HG03558 (cell line): ENCODE results near the gene SCYL3.
"Not testable (repeated sequence)": the region's sequence is repeated elsewhere in the genome, so short reads cannot be mapped to it uniquely, and the experiment has no call there.

ENCODE experiments used
- ATAC-seq: cut with Tn5 transposase; IDR thresholded peaks from one replicate; pipeline ENCODE4 v1.9.1; 2021; ENCODE audit warnings: moderate number of reproducible peaks; ENCODE audit not compliant: unreplicated experiment; ENCODE audit errors: extremely low read depth

The SCYL3 gene

GRCh38 chr1:169874229-169874628 is 19.5 kb downstream of the SCYL3 start:
- ATAC-seq: no peak

GRCh38 chr1:169873582-169874199 is 20.0 kb downstream of the SCYL3 start:
- ATAC-seq: no peak

GRCh38 chr1:169872906-169873305 is 20.8 kb downstream of the SCYL3 start:
- ATAC-seq: no peak

- ATAC-seq: not testable (repeated sequence)
Measured at GRCh38 chr1:169871988-169872387, 21.7 kb downstream of the SCYL3 start.

- ATAC-seq: no peak
Measured at GRCh38 chr1:169869426-169869825, 24.3 kb downstream of the SCYL3 start.

- no peak for ATAC-seq
Measured at GRCh38 chr1:169868978-169869377, 24.7 kb downstream of the SCYL3 start.

- no peak for ATAC-seq
Measured at GRCh38 chr1:169867012-169867675, 26.6 kb downstream of the SCYL3 start.

- ATAC-seq: no peak
Measured at GRCh38 chr1:169866577-169866976, 27.1 kb downstream of the SCYL3 start.

- ATAC-seq: not testable (repeated sequence)
Measured at GRCh38 chr1:169864531-169864930, 29.2 kb downstream of the SCYL3 start.

GRCh38 chr1:169860750-169861149 is 32.9 kb downstream of the SCYL3 start:
- no peak for ATAC-seq

GRCh38 chr1:169860187-169860586 is 33.5 kb downstream of the SCYL3 start:
- no peak for ATAC-seq

GRCh38 chr1:169859001-169859400 is 34.7 kb downstream of the SCYL3 start:
- ATAC-seq: no peak

GRCh38 chr1:169858467-169858866 is 35.2 kb downstream of the SCYL3 start:
- no peak for ATAC-seq

GRCh38 chr1:169853341-169853740 is 40.4 kb downstream of the SCYL3 start:
- no peak for ATAC-seq

- no peak for ATAC-seq
Measured at GRCh38 chr1:169849346-169850022, 44.2 kb downstream of the SCYL3 start.

GRCh38 chr1:169848456-169848855 is 45.2 kb downstream of the SCYL3 start:
- ATAC-seq: no peak

- ATAC-seq: no peak
Measured at GRCh38 chr1:169844941-169845608, 48.6 kb downstream of the SCYL3 start.

GRCh38 chr1:169838942-169839341 is 54.8 kb downstream of the SCYL3 start:
- no peak for ATAC-seq

- ATAC-seq: no peak
Measured at GRCh38 chr1:169836198-169836597, 57.5 kb downstream of the SCYL3 start.

GRCh38 chr1:169835647-169836046 is 58.0 kb downstream of the SCYL3 start:
- no peak for ATAC-seq

- ATAC-seq: no peak
Measured at GRCh38 chr1:169834869-169835268, 58.8 kb downstream of the SCYL3 start.
